HEK293T (cell line): ENCODE data around the gene WWOX.

Experiments used
- ARNT ChIP-seq: fragments of 450-650 bp; IDR thresholded peaks from 2 replicates; pipeline ENCODE4 v1.6.1; 2017; ENCODE audit warnings: mild to moderate bottlenecking
- CTBP1 ChIP-seq: fragments of 450-650 bp; IDR thresholded peaks from 2 replicates; pipeline ENCODE4 v1.6.1; 2016; ENCODE audit warnings: borderline replicate concordance
- ELF4 ChIP-seq: fragments of 450-650 bp; IDR thresholded peaks from 2 replicates; pipeline ENCODE4 v1.6.1; 2017; ENCODE audit warnings: antibody characterized with exemption
- FOXK2 ChIP-seq: fragments of 450-650 bp; IDR thresholded peaks from 2 replicates; pipeline ENCODE4 v1.6.1; 2016; ENCODE audit warnings: mild to moderate bottlenecking
- TARDBP ChIP-seq: fragments of 450-650 bp; IDR thresholded peaks from 2 replicates; pipeline ENCODE4 v1.6.1; 2016

- TF ChIP-seq CTBP1 (no peak), TARDBP (no peak), FOXK2 (no peak), ARNT (no peak), ELF4 (no peak)
Measured at GRCh38 chr16:78799429-78799828, 700.0 kb downstream of the WWOX start.
